Measurements from ENCODE around the gene EPHA6.

- TF ChIP-seq POLR2A (IDR thresholded peaks at IDR 0.05; ENCODE audit: low read length), result no peak
- TF ChIP-seq GATA1 (IDR thresholded peaks at IDR 0.05; ENCODE audit: low read depth, low read length), result no peak
Observed at GRCh38 chr3:97497138-97497537, 682.7 kb downstream of the EPHA6 start.

All from erythroblast (primary cell).